HG03521 (cell line): ENCODE results near the gene VSNL1.

ENCODE experiments used
- ATAC-seq: cut with Tn5 transposase; IDR thresholded peaks from one replicate; pipeline ENCODE4 v1.9.1; 2021; ENCODE audit warnings: mild to moderate bottlenecking, moderate library complexity; ENCODE audit not compliant: unreplicated experiment

Gene VSNL1

DNA sequence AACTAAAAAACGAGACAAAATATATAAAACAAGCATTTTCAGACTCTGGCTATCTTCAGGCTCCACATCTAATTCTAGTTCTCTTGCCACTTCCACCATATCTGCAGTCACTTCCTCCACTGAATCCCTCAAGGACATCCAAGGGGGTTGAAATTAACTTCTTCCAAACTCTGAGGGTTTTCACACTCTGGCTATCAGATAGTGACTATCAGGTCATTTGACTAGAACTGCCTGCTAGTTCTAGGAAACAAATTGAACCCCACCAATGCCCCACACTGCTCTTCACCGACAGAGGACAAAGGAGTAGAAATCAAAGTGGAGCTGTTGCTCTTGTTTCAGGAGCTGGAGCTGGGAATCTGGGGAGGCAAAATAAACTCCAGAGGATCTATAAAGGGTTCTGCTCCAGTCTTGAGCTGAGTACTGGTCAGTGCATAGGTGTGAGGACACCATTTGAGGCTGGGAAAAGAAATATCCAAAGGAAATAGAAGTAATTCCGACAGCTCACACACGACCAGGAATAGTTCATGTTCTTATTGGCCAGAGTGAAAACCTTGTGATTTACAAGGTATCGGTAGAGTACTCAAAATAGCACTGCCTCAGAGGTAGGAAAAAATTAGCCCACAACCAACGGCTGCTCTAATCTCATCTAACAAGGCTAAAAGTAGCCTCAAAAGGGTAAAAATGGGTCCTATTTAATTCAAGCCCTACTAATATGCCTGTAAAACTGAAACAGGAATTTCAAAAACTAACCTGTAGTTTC, 141.8 kb downstream of the VSNL1 start:
- ATAC-seq = no peak

DNA sequence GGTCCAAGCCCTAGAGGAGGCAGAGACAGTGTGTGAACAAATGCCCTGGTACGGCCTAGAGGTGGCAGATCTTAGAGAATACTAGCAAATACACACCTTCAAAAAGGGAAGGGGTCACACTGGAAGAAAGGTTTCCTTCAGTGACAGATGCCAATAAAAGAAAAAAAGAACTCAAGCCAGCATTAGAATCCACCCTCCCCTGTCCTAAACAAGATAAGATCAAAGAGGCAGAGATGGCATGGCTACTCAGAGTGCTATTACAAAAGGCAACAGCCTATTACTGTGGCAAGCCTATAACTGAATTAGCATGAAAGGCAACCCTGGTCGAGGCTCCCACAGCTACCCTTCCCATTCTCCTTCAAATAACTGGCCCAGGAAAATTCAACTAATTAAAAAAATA, 143.5 kb downstream of the VSNL1 start:
- no peak for ATAC-seq

DNA sequence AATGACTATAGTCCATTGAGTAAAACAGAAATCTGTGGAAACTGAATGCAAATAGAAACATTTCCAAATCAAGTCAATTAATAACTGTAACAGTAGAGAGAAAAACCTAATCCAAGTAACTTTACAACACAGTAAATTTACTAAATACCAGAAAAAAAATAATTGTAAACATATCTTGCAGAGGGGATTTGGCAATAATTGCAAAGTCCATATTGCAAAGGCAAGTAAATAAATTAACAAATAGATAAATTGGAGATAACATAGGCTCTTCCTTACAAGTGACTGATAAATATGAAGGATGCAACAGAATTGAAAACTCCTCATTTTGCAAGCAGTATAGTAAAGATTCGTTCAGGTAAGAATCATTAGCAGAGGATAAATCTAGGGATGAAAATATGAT, 148.1 kb downstream of the VSNL1 start:
- ATAC-seq = no peak

DNA sequence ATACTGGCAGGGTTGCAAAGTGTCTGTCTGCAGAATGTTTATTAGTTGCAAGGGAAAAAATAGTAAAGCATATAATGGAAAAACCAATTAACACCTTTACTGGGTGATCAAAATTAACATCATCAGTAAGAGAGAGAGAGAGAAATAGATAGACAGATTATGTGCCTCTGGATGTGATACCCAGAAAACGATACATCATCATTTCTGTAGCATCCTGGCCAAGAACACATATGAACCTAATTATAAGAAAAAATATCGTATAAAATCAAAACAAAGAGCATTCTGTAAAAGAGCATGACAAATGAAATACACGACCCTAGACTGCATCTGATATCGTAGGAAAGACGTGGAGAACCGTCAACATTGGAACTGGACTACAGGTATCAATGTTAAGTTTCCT, 148.5 kb downstream of the VSNL1 start:
- ATAC-seq = no peak

DNA sequence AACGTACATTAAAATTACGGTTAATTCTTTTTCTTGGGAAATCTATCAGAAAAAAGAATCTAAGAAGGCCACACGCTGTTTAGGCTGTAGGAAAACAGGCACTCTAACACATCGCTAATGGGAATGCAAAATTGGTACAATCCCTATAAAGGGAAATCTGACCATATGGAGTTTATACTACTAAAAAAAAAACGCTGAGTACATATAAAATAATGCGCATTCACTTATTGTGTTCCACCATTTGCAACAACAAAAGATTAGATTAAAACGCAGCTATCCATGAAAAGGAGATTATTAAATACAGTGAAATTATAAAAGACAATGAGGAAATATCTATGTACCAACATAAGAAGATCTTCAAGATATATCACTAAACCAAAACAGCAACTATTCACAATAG, 150.3 kb downstream of the VSNL1 start:
- no peak for ATAC-seq
